ENCODE data around the gene DIP2C.

DNA sequence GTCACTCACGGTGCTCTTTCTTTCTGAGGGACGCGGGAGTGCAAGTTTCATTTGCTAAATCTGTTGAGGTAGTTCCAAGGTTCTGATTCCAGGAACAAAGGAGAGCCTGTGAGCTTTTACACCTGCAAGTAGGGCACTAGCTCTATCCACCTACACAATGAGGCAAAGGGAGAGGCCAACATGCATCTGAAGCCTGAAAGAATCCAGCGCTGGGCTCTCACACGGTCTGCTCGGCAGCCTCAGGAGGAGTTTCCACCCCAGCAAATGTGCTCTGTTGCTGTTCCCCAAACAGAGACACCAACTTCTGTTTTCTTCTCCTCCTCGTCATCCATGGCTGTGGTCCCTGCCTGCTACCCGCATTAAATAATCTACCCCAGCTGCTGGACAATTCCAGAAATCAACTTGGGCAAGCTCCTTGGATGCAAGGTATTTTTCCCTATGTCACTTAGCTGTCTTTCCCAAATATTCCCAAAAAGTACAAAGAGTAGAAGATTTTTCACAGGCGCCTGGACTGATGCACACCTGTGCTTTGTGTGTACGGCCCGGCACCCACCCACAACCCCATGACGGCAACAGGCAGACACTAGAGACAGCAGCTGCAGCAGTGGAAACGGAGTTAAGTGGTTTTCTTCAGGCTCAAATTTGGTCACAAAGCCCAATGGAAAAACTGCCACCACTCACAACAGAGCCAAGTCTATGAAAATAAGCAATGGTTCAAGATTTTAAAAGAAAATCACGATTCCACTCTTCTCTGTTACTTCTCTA, 377.4 kb downstream of the DIP2C start:
- TF ChIP-seq, protein P1, sequence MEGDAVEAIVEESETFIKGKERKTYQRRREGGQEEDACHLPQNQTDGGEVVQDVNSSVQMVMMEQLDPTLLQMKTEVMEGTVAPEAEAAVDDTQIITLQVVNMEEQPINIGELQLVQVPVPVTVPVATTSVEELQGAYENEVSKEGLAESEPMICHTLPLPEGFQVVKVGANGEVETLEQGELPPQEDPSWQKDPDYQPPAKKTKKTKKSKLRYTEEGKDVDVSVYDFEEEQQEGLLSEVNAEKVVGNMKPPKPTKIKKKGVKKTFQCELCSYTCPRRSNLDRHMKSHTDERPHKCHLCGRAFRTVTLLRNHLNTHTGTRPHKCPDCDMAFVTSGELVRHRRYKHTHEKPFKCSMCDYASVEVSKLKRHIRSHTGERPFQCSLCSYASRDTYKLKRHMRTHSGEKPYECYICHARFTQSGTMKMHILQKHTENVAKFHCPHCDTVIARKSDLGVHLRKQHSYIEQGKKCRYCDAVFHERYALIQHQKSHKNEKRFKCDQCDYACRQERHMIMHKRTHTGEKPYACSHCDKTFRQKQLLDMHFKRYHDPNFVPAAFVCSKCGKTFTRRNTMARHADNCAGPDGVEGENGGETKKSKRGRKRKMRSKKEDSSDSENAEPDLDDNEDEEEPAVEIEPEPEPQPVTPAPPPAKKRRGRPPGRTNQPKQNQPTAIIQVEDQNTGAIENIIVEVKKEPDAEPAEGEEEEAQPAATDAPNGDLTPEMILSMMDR (IDR thresholded peaks at IDR 0.05) = no peak
- TF ChIP-seq POLR2A (IDR thresholded peaks at IDR 0.05) (no peak), POLR2AphosphoS5 (IDR thresholded peaks at IDR 0.05) (no peak)
